ENCODE measurements around the gene FAM53B.

DNA sequence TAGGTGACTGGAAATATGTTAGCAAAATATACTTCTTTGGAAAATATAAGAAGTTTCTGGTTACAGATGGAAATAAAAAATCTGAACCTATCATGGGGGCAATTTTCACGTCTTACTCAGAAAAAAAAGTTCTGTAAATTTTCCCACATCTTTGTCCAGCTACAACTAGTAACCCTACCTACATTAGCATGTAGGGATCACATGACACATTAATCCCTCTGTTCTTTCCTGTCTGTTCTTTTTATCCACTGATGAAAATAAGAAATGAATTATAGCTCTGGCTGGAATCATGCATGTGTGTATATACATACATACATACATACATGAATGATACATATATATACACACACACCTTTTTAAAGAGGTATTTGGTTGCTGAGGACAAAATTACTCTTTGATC, 3.6 kb upstream of the FAM53B start:
- TF ChIP-seq, protein P1, sequence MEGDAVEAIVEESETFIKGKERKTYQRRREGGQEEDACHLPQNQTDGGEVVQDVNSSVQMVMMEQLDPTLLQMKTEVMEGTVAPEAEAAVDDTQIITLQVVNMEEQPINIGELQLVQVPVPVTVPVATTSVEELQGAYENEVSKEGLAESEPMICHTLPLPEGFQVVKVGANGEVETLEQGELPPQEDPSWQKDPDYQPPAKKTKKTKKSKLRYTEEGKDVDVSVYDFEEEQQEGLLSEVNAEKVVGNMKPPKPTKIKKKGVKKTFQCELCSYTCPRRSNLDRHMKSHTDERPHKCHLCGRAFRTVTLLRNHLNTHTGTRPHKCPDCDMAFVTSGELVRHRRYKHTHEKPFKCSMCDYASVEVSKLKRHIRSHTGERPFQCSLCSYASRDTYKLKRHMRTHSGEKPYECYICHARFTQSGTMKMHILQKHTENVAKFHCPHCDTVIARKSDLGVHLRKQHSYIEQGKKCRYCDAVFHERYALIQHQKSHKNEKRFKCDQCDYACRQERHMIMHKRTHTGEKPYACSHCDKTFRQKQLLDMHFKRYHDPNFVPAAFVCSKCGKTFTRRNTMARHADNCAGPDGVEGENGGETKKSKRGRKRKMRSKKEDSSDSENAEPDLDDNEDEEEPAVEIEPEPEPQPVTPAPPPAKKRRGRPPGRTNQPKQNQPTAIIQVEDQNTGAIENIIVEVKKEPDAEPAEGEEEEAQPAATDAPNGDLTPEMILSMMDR (IDR thresholded peaks at IDR 0.05) = no peak
- TF ChIP-seq ZFX (IDR thresholded peaks at IDR 0.05; ENCODE audit: borderline replicate concordance) = no peak

Data from 22Rv1 (cell line).